Tibial artery (tissue), 4 donors: ENCODE measurements around the gene CDCP1.
"Not testable (repeated sequence)": the region's sequence is repeated elsewhere in the genome, so short reads cannot be mapped to it uniquely, and the experiment has no call there.

ENCODE experiments used
- DNase-seq, 2 donors: peaks; one replicate each; pipeline ENCODE4 v3.0.0-alpha.2; 2019
- H3K27ac ChIP-seq, 2 donors: fragments of 200-600 bp; sonication (generic) in 1 of 2; 1 replicate in 1 of 2; 2 replicates in 1 of 2; pipeline ENCODE4 v1.5.1; 2018 to 2019; ENCODE audit warnings: mild to moderate bottlenecking in 1 of 2
- H3K27me3 ChIP-seq, 2 donors: fragments of 200-600 bp; sonication (generic) in 1 of 2; one replicate each; pipeline versions ENCODE4 v1.5.1 to v1.6.0; 2016 to 2019
- H3K36me3 ChIP-seq, 3 donors: fragments of 200-600 bp; sonication (generic) in 2 of 3; one replicate each; pipeline ENCODE4 v1.5.1; 2016 to 2019; ENCODE audit warnings: mild to moderate bottlenecking in 2 of 3
- H3K4me1 ChIP-seq, 4 donors: fragments of 200-600 bp; sonication (generic) in 2 of 4; 1 replicate in 3 of 4; 2 replicates in 1 of 4; pipeline ENCODE4 v1.5.1; 2016 to 2019
- H3K4me3 ChIP-seq, 2 donors: fragments of 200-600 bp; sonication (generic) in 1 of 2; 1 replicate in 1 of 2; 2 replicates in 1 of 2; pipeline ENCODE4 v1.5.1; 2018 to 2019; ENCODE audit warnings: mild to moderate bottlenecking in 2 of 2
- H3K9me3 ChIP-seq, 3 donors: fragments of 200-600 bp; sonication (generic) in 1 of 3; one replicate each; pipeline ENCODE4 v1.5.1; 2016 to 2019
- CTCF ChIP-seq, 2 experiments: fragments of 200-600 bp in 1 of 2; fragments of 450-650 bp in 1 of 2; IDR thresholded peaks; one replicate each; pipeline ENCODE4 v1.5.1; 2017 to 2019; ENCODE audit warnings: antibody characterized with exemption in 2 of 2, mild to moderate bottlenecking in 1 of 2, moderate library complexity in 1 of 2
- intact Hi-C: fragments of 100-400 bp; cut with DNase I; formaldehyde crosslinking; loops from one replicate; pipeline ENCODE4 v1.15.0; 2023; ENCODE audit warnings: low total_unique reads

The CDCP1 gene

GRCh38 chr3:45152307-45152706 is 6.1 kb upstream of the CDCP1 start:
- DNase-seq, result no peak
- H3K4me1 ChIP-seq, result no peaks in the 10 kb centered on the region
- H3K27ac ChIP-seq, result no peak overlapping the region
- H3K27me3 ChIP-seq, result peaks cover 0 to 2% of the 10 kb centered on the region in 2 donors
- peaks cover 0 to 5% (median 0%) of the 10 kb centered on the region in 3 donors for H3K9me3 ChIP-seq
- intact Hi-C loops, result no loop called here
- no peak overlapping the region for H3K4me3 ChIP-seq
- H3K36me3 ChIP-seq, result no peaks in the 10 kb centered on the region
- TF ChIP-seq CTCF (IDR thresholded peaks at IDR 0.05), result no peak

- TF ChIP-seq CTCF (IDR thresholded peaks at IDR 0.05), result no peak
- Histone ChIP-seq H3K36me3 (no peaks in the 10 kb centered on the region), H3K4me1 (peaks cover 0 to 3% (median 2%) of the 10 kb centered on the region in 4 donors), H3K4me3 (no peak overlapping the region), H3K27me3 (peaks cover 0 to 13% of the 10 kb centered on the region in 2 donors), H3K27ac (no peak overlapping the region), H3K9me3 (peaks cover 0 to 5% (median 0%) of the 10 kb centered on the region in 3 donors)
- DNase-seq, result no peak
- intact Hi-C loops, result no loop called here
Measured at GRCh38 chr3:45151100-45151499, 4.9 kb upstream of the CDCP1 start.

- no peak overlapping the region for H3K4me3 ChIP-seq
- TF ChIP-seq CTCF (IDR thresholded peaks at IDR 0.05), result no peak
- no peak overlapping the region for H3K27ac ChIP-seq
- intact Hi-C loops, result no loop called here
- peaks cover 0 to 13% (median 10%) of the 10 kb centered on the region in 4 donors for H3K4me1 ChIP-seq
- DNase-seq, result no peak
- peaks cover 0 to 5% (median 0%) of the 10 kb centered on the region in 3 donors for H3K9me3 ChIP-seq
- peaks cover 0 to 27% of the 10 kb centered on the region in 2 donors for H3K27me3 ChIP-seq
- H3K36me3 ChIP-seq, result no peaks in the 10 kb centered on the region
Measured at GRCh38 chr3:45148921-45149320, 2.7 kb upstream of the CDCP1 start.

- H3K4me3 ChIP-seq, result peak overlapping the region; percentile 45 to 52
- intact Hi-C loops, result no loop called here
- no peak for TF ChIP-seq CTCF (IDR thresholded peaks at IDR 0.05)
- peaks cover 0 to 30% of the 10 kb centered on the region in 2 donors for H3K27me3 ChIP-seq
- no peaks in the 10 kb centered on the region for H3K36me3 ChIP-seq
- H3K27ac ChIP-seq, result no peak overlapping the region
- peaks cover 0 to 13% (median 10%) of the 10 kb centered on the region in 4 donors for H3K4me1 ChIP-seq
- DNase-seq, result no peak
- no peaks in the 10 kb centered on the region for H3K9me3 ChIP-seq
Measured at GRCh38 chr3:45145223-45145622, 955 bp downstream of the CDCP1 start.

- H3K27me3 ChIP-seq, result peaks cover 0 to 30% of the 10 kb centered on the region in 2 donors
- no peak overlapping the region for H3K4me3 ChIP-seq
- no peak for TF ChIP-seq CTCF (IDR thresholded peaks at IDR 0.05)
- no peaks in the 10 kb centered on the region for H3K9me3 ChIP-seq
- intact Hi-C loops, result no loop called here
- no peak overlapping the region for H3K27ac ChIP-seq
- H3K36me3 ChIP-seq, result no peaks in the 10 kb centered on the region
- no peak for DNase-seq
- H3K4me1 ChIP-seq, result peaks cover 0 to 21% (median 10%) of the 10 kb centered on the region in 4 donors
Measured at GRCh38 chr3:45143673-45144671, 2.2 kb downstream of the CDCP1 start.

GRCh38 chr3:45140770-45141155 is 5.4 kb downstream of the CDCP1 start:
- H3K27ac ChIP-seq, DNase-seq, H3K4me3 ChIP-seq, intact Hi-C loops, H3K36me3 ChIP-seq, H3K9me3 ChIP-seq: not testable (repeated sequence)
- peaks cover 0 to 14% of the 10 kb centered on the region in 2 donors for H3K27me3 ChIP-seq
- H3K4me1 ChIP-seq, result peaks cover 0 to 17% (median 5%) of the 10 kb centered on the region in 4 donors
